Urinary bladder (tissue), 2 donors: Measurements from ENCODE around the gene ZNF792. TPM values are rescaled to one million over a fixed set of nuclear protein-coding genes. Genes with fewer than 3 reads are reported as not detected.

Experiments
- polyA plus RNA-seq: library from polyadenylated mRNA; stranded (reverse); fragments of 200-250 nt; gene quantifications from one replicate; pipeline ENCODE4 v1.2.3, GENCODE V29; 2013
- total RNA-seq: library from RNA; depleted of rRNA; stranded (reverse); fragments of >200 nt; gene quantifications from one replicate; pipeline ENCODE4 v1.2.3, GENCODE V29; 2014
- donor health status: healthy.

The ZNF792 gene
- total and polyA plus RNA-seq, 2 donors = 3.9 to 12.5 TPM

Other genes with a start within 250 kb of the ZNF792 start
- gene ZNF181, start 230.0 kb downstream of the ZNF792 start, total RNA-seq = 37.0 TPM
- gene ZNF181, start 230.0 kb downstream of the ZNF792 start, polyA plus RNA-seq = 17.0 TPM
- gene ZNF599, start 191.0 kb downstream of the ZNF792 start, total RNA-seq = 9.5 TPM
- gene ZNF599, start 191.0 kb downstream of the ZNF792 start, polyA plus RNA-seq = 9.0 TPM
- gene ZNF30, start 37.3 kb downstream of the ZNF792 start, total RNA-seq = 5.2 TPM
- gene ZNF30, start 37.3 kb downstream of the ZNF792 start, polyA plus RNA-seq = 2.2 TPM
- 34.2 TPM for gene GRAMD1A, start 36.1 kb upstream of the ZNF792 start, total RNA-seq
- 74.0 TPM for gene GRAMD1A, start 36.1 kb upstream of the ZNF792 start, polyA plus RNA-seq
- gene SCN1B, start 66.2 kb upstream of the ZNF792 start, total RNA-seq = 1.6 TPM
- gene SCN1B, start 66.2 kb upstream of the ZNF792 start, polyA plus RNA-seq = 15.1 TPM
- not detected for gene HPN, start 77.5 kb upstream of the ZNF792 start, total RNA-seq
- gene HPN, start 77.5 kb upstream of the ZNF792 start, polyA plus RNA-seq = 0.73 TPM
- gene FXYD3, start 151.6 kb upstream of the ZNF792 start, total RNA-seq = 62.3 TPM
- 170 TPM for gene FXYD3, start 151.6 kb upstream of the ZNF792 start, polyA plus RNA-seq
- 5.9 TPM for gene LGI4, start 170.8 kb upstream of the ZNF792 start, total RNA-seq
- 48.4 TPM for gene LGI4, start 170.8 kb upstream of the ZNF792 start, polyA plus RNA-seq
- gene FXYD1, start 174.6 kb upstream of the ZNF792 start, total RNA-seq = 26.9 TPM
- gene FXYD1, start 174.6 kb upstream of the ZNF792 start, polyA plus RNA-seq = 121 TPM
- gene FXYD7, start 179.0 kb upstream of the ZNF792 start, total RNA-seq = 0.26 TPM
- 0.57 TPM for gene FXYD7, start 179.0 kb upstream of the ZNF792 start, polyA plus RNA-seq
- gene FXYD5, start 190.5 kb upstream of the ZNF792 start, total RNA-seq = 6.6 TPM
- 105 TPM for gene FXYD5, start 190.5 kb upstream of the ZNF792 start, polyA plus RNA-seq